Nephron progenitor cell (in vitro differentiated cells): ENCODE data around the gene PFKM.

Experiments
- DNase-seq: peaks from one replicate; pipeline ENCODE4 v3.0.0; 2021
- H3K27ac Mint-ChIP-seq: 2 replicates; pipeline ENCODE4 v1.8.0; 2021; ENCODE audit warnings: mild to moderate bottlenecking, moderate library complexity, mixed read lengths
- H3K27me3 Mint-ChIP-seq: 2 replicates; pipeline ENCODE4 v1.8.0; 2021; ENCODE audit warnings: mild to moderate bottlenecking, low read depth, mixed read lengths; ENCODE audit not compliant: poor library complexity
- H3K36me3 Mint-ChIP-seq: 2 replicates; pipeline ENCODE4 v1.8.0; 2021; ENCODE audit warnings: low read depth, mixed read lengths
- H3K4me1 Mint-ChIP-seq: 2 replicates; pipeline ENCODE4 v1.8.0; 2021; ENCODE audit warnings: mixed read lengths
- H3K4me3 Mint-ChIP-seq: 2 replicates; pipeline ENCODE4 v1.8.0; 2021; ENCODE audit warnings: mild to moderate bottlenecking, moderate library complexity, mixed read lengths
- H3K9me3 Mint-ChIP-seq: 2 replicates; pipeline ENCODE4 v1.8.0; 2021; ENCODE audit warnings: mild to moderate bottlenecking, moderate library complexity, mixed read lengths
- TF ChIP-seq, protein P1 (sequence below): fragments of 200-600 bp; sonication (generic); IDR thresholded peaks from 2 replicates; pipeline ENCODE4 v1.5.0; 2021; ENCODE audit warnings: antibody characterized with exemption

The PFKM gene

DNA sequence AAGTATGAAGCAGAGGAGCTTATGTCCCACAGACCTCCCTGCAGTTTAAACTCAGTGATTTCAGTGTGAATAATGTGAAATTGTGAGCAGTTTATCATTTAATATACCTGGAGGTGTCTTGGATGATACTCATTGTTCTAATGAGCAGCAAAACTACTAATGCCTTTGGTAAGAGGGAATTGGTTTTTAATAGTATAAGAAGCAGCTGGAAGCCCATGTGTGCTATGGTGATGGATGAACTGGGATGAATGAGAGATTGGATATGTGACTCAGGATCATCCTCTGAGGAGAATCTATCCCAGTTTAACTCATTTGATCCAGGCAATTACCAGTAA, 57.2 kb downstream of the PFKM start:
- peaks cover 53% of the 10 kb centered on the region for H3K4me1 Mint-ChIP-seq
- H3K27ac Mint-ChIP-seq, result peak overlapping the region; percentile 46
- no peaks in the 10 kb centered on the region for H3K9me3 Mint-ChIP-seq
- H3K4me3 Mint-ChIP-seq, result peak overlapping the region; percentile 53
- no peaks in the 10 kb centered on the region for H3K36me3 Mint-ChIP-seq
- peaks cover 27% of the 10 kb centered on the region for H3K27me3 Mint-ChIP-seq
- TF ChIP-seq, protein P1, sequence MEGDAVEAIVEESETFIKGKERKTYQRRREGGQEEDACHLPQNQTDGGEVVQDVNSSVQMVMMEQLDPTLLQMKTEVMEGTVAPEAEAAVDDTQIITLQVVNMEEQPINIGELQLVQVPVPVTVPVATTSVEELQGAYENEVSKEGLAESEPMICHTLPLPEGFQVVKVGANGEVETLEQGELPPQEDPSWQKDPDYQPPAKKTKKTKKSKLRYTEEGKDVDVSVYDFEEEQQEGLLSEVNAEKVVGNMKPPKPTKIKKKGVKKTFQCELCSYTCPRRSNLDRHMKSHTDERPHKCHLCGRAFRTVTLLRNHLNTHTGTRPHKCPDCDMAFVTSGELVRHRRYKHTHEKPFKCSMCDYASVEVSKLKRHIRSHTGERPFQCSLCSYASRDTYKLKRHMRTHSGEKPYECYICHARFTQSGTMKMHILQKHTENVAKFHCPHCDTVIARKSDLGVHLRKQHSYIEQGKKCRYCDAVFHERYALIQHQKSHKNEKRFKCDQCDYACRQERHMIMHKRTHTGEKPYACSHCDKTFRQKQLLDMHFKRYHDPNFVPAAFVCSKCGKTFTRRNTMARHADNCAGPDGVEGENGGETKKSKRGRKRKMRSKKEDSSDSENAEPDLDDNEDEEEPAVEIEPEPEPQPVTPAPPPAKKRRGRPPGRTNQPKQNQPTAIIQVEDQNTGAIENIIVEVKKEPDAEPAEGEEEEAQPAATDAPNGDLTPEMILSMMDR, result no peak
- DNase-seq, result no peak

DNA sequence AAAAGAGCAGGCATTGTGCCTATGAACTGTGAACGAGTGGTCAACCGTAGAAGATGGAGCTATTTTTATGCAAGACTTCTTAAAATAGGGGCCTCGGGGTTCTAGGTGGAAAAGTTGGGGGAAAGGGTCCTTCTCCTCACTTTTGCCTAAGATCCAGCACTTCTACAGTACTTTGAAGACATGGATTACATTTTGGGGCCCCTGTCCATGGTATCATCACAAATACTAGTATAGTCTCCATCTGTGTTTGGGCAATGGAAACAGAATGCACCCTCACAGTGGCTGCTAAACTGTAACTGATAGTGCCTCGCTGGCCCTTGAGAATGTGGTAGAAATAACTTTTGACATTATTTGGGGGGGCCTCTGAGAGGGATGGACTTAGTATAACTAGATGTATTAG, 58.8 kb downstream of the PFKM start:
- H3K4me3 Mint-ChIP-seq, result no peak overlapping the region

GRCh38 chr12:48179466-48179865, 60.3 kb downstream of the PFKM start:
- Mint-ChIP-seq H3K36me3 (no peaks in the 10 kb centered on the region), H3K4me1 (peaks cover 73% of the 10 kb centered on the region), H3K4me3 (no peak overlapping the region), H3K27me3 (peaks cover 58% of the 10 kb centered on the region), H3K27ac (no peak overlapping the region), H3K9me3 (no peaks in the 10 kb centered on the region)
- TF ChIP-seq, protein P1, result no peak
- DNase-seq, result no peak

More for the DNA sequence above, 58.8 kb downstream of the PFKM start:
- Mint-ChIP-seq H3K4me1 (peaks cover 69% of the 10 kb centered on the region), H3K36me3 (no peaks in the 10 kb centered on the region), H3K27me3 (peaks cover 43% of the 10 kb centered on the region), H3K27ac (no peak overlapping the region), H3K9me3 (no peaks in the 10 kb centered on the region)
- TF ChIP-seq, protein P1, result no peak
- no peak for DNase-seq

DNA sequence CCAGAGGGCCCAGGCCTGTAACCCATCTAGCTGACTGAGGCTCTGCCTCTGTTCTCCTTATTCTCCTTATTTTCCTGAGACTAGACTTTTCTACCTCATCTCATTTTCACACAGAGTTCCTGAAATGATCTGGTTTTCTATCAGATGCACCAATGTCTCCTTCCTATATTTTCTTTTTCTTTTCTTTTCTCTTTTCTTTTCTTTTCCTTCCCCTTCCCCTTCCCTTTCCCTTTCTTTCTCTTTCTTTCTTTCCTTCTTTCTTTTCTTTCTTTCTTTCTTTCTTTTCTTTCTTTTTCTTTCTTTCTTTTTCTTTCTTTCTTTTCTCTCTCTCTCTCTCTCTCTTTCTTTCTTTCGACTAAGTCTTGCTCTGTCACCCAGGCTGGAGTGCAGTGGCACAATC, 61.3 kb downstream of the PFKM start:
- TF ChIP-seq, protein P1, result no peak
- H3K27me3 Mint-ChIP-seq, result peaks cover 67% of the 10 kb centered on the region
- no peak overlapping the region for H3K27ac Mint-ChIP-seq
- H3K4me3 Mint-ChIP-seq, result no peak overlapping the region
- no peak for DNase-seq
- H3K4me1 Mint-ChIP-seq, result peaks cover 76% of the 10 kb centered on the region
- H3K36me3 Mint-ChIP-seq, result no peaks in the 10 kb centered on the region
- no peaks in the 10 kb centered on the region for H3K9me3 Mint-ChIP-seq

GRCh38 chr12:48180857-48181495, 61.8 kb downstream of the PFKM start:
- H3K9me3 Mint-ChIP-seq, result no peaks in the 10 kb centered on the region

GRCh38 chr12:48182631-48183030, 63.5 kb downstream of the PFKM start:
- Mint-ChIP-seq H3K27ac (peak overlapping the region; percentile 86), H3K9me3 (no peaks in the 10 kb centered on the region)
- TF ChIP-seq, protein P1, result no peak

More at GRCh38 chr12:48180857-48181495, 61.8 kb downstream of the PFKM start:
- no peak overlapping the region for H3K27ac Mint-ChIP-seq
- DNase-seq, result no peak
- peaks cover 76% of the 10 kb centered on the region for H3K4me1 Mint-ChIP-seq
- H3K27me3 Mint-ChIP-seq, result peaks cover 73% of the 10 kb centered on the region
- TF ChIP-seq, protein P1, result no peak
- no peaks in the 10 kb centered on the region for H3K36me3 Mint-ChIP-seq
- H3K4me3 Mint-ChIP-seq, result no peak overlapping the region

More at GRCh38 chr12:48182631-48183030, 63.5 kb downstream of the PFKM start:
- Mint-ChIP-seq H3K36me3 (no peaks in the 10 kb centered on the region), H3K4me1 (peaks cover 60% of the 10 kb centered on the region), H3K27me3 (peaks cover 88% of the 10 kb centered on the region), H3K4me3 (peak overlapping the region; percentile 88)
- no peak for DNase-seq
